T-helper 2 cell (primary cell): ENCODE results near the gene PASK.
A peak's percentile ranks its signal among the peaks of the same experiment; 100 is the strongest.

Experiments used
- DNase-seq, 5 experiments: peaks; one replicate each; pipeline versions ENCODE4 v3.0.0 to v3.0.0-alpha.2; 2012 to 2022

PASK gene

DNA sequence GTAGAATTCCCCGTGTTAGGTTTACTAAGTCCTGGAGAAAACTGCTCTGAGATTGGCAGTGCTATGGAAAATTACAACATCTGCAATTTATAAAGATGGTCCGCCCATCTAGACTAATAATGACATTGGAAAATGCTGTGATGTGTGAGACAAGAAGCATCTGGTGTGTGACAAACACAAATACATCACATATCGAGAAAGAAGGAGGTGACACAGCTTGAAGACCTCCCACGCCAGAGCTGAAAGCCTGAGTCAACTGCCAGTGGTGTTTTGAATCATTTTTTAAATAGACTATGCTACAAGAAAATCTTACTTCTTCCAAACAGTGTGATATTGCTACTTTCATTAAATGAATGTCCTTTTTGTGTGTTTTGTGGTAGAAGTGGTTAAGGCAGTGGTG is 30.6 kb upstream of the PASK start:
- peak in 1 of 5 experiments; percentile 66 for DNase-seq

DNA sequence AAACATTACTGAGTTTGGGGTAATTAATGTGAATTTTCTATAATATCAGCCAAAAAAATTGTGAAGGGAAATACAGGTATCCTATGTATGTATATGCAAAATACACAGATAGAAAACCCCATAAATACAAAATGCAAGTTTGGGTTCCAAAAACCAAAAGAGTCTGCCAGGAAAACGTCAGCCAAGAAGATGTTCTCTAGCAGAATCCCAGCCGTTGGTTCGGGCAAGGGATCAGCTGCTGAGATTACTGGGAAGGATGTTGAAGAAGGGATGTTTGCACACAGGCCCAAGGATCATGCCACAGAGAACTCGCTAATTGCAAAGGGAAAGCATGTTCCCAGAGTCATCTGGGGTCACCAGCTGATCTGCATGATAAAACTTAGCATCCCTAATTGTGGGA is 29.7 kb upstream of the PASK start:
- DNase-seq = no peak

DNA sequence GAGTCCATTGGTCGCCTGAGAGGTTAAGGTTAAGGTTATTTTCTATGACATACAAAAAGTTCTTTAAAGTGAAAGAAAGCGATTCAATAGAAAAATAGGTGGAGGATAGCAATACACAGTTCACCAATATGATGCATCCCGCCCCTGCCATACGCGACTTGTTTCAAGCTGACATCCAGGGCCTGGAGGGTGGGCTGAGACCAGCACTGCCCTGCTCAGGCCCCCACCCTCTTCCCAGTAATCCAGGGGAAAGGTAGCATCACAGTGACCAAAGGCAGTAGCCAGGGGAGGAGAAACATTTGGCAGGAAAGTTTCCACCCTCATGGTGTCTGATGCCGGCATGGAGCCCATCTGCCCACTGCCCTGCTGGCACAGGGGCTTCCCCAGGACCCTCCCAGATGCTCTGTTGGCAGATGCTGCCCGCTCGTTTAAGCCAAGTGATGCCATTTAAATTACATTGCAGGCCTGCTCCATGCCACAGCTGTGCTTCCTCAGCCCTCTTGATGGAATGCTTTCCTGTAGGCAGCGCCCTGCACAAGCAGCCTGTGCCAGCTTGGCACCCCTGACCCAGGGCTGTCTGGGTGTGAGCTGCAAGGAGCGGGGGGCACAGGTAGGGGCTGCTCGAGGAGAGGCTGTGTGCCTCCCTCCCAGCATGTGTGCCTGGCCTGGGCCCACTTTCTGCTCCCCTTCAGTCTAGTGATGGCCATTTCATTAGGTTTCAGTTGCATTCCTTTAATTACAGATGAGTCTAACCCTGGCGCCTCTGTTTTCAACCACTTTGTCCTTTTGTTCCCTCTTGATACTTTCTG is 28.5 kb upstream of the PASK start:
- no peak for DNase-seq

DNA sequence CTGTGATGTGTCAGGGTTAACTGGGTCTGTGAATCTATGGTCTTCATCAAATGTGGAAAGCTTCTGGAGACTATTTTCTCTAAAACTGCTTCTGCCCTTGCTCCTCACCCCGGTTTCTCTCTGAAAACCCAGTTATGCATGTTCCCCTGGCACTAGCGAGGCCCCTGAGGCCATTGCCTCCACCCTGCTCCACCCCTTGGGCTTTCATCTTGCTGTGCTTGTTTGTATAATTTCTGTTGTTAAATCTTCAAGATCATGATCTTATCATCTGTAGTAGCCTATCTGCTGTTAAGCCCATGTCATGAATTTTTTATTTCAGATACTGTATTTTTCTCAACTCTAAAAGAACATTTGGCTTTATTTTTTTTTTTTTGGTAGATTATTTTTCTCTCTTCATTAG is 24.3 kb upstream of the PASK start:
- DNase-seq = no peak

DNA sequence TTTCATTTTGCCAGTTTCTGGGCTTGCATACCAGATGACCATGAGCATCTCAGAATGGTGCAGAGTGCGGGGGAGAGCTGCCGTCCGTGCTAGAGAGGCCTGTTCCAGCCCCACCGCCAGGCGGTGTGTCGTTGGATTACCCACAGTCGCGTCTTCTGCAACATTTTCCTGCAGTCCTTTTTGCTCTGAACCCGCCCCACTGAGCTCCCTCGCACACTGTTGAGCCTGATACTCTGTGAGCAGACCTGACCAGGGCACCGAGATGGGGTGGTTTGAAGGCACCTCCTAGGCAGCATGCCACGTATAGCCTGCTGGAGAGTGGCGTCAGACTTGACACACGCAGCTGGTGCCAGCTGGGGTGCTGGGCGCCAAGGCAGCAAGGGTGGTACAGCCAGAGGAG is 19.1 kb upstream of the PASK start:
- DNase-seq = no peak

DNA sequence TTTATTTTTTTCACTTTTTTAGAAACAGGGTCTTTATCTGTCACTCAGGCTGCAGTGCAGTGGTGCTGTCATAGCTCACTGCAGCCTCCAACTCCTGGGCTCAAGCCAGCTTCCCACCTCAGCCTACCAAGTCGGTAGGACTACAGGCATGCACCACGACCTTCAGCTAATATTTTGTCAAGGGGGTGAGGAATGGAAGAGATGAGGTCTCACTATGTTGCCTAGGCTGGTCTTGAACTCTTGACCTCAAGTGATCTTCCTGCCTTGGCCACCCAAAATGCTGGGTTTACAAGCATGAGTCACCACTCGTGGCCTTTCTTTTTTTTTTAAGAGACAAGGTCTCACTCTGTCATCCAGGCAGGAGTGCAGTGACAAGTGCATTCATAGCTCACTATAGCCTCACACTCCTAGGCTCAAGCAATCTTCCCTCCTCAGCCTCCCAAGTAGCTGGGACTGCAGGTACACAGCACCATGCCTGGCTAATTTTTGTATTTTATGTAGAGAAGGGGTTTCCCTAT is 14.4 kb upstream of the PASK start:
- DNase-seq = no peak

DNA sequence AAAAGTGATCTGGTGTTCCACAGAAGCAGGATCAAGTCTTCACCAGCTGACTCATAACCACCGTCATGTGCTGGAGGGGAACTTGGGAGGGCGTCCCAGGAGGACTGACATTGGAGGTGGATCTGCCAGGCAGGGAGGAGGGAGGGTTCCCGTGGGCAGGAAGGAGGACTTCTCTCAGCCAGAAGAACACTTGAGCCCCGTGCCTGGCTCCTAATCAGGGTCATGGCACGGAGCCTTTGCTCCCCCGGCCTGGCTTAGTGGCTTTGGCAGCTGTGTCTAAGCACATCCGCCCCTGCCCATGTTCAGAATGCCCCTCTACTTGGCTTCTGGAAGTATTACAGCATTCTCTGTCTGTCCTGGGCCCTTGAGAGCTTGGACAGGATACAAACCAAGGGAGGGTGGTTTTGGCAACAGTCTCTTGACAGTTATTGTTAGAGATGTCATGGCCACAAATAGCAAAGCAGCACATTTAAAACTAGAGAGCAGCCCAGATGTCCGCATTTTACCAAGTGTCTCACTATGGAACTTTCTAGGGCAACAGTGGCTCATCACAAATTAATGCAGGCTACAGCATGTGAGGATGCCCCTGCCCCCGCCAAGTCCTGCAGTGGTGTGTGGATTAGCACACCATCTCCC is 12.5 kb upstream of the PASK start:
- no peak for DNase-seq

DNA sequence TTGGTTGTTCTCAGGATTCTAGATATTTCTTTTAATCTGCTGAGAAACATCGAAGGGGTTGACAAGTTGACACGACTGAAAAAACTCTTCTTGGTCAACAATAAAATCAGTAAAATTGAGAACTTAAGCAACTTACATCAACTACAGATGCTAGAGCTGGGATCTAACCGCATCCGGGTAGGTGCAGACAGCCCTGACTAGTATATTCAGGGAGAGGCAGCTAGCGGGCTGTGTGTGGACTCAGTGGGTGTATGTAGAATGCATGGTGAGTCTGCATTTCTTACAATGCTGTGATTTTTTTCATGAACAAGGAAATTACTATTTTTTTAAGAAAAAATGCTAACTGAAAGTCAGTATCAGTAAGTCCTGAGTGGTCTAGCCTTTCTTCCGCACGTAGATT is 11.0 kb upstream of the PASK start:
- DNase-seq = no peak

DNA sequence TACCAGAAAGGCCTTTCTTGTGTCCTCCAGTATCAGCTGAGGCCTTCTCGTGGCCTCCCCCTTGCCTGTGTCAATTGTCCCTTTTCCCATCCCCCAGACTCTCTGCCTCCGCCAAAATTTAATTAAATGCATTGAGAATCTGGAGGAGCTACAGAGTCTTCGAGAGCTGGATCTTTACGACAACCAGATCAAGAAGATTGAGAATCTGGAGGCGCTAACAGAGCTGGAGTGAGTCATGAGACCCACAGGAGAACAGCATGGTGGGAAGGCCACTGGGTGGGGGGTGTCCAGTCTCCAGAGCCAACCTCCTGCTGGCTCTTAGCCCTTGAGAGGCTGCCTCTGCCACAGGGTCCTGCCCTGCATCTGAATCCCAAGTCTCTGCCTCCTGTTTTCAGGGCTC is 9.8 kb upstream of the PASK start:
- DNase-seq = no peak

DNA sequence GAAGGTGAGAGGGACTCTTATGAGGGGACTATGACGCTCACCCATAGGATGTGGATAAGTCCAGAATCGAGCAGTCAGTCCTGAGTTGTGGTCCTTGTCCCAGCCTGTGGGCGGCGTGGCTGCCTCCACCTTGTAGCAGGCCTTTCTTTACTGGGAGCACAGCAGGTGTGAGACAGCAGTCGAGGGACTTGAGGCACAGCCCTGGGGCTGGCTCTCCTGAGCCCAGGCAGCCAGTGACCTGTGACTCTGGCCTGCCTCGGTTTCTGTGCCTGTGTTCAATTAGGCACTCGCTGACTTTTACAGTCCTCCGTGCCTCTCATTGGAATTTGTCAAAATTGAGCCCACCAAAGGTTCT is 9.3 kb upstream of the PASK start:
- no peak for DNase-seq

DNA sequence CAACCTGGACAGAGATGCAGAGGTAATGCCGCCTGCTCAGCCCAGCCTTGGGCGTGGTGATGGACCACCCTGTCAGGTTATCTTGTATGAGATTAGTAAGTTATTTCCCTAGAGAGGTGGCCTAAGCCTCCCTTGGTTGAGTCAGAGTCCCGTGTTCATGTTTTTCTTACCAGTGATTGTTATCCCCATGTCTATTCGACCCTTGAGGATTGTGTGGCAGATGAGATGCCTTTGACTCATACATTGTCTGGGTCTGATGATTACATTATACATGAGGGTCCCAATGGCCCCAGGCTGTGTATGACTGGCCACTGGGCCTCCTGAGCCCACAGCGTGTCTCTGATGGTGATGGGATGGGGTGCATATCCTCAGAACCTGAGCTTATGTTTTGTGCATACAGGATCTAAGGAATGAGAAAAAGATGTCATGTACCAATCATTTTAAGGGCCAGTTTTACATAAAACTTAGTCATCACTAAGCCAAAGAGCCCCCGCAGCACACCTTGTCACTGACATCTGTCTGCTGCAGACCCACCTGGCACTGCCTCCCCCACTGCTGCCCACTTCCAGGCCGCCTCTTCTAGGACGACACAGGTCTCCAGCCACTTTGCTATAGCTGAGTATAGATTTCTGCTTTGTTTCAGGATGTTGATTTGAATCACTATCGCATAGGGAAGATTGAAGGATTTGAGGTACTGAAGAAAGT is 8.7 kb upstream of the PASK start:
- no peak for DNase-seq

DNA sequence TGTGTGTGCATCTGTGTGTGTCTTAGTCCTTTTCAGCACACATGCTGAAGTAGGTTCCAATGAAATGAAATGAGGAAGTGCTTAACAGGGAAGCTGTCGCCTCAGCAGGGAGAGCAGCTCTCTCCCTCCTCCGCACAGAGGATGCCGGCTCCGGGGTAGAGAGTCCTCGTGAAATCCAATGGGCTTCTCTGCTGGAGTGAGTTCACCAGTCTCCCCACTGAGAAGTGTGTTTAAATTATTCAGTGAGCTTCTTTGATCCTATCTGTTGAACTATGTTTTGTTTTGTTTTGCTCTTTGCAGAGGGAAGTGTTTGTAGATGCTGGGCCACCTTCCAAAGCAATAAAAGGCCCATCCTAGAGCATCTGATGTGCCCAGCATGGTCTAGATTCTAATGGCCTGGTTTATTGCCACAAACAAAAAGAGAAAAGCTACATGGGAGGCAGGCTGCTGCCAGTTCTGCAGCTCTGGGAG is 7.7 kb upstream of the PASK start:
- DNase-seq = no peak

DNA sequence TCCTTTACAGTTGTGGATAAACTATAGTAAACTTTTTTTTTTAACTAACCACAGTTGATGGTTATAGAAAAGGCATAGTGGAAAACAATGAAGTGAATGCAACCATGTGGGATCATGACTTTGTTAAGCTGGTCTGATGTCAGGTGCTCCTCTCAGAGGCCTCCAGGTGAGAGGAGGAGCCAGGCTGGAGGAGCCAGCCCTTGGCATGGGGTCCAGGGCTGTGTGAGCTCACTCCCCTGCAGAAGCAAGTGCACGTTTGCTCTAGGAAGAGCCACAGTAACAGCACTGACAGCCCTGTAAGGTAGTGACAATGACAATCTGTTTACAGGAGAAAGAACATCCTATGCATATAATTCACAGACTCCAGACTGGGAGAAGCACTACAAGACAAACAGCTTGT is 6.7 kb upstream of the PASK start:
- no peak for DNase-seq

DNA sequence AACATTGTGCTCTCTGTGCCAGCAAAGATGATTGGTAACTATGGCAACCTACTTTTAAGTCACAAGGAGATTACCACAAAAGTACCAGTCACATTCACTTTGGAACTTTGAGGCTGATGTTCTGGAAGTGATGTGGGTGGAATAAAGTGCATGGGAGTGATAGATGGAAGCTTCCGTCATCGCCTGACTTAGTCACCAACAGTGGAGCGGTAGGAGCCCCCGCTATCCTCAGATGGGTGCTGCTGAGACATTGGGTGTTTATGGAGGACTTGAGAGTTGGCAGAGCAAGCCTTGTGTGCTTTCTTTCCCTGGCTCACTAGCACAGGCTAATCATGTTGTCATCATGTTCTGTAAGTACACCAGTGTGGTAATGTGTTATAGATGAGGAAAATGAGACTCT is 5.6 kb upstream of the PASK start:
- DNase-seq = no peak

DNA sequence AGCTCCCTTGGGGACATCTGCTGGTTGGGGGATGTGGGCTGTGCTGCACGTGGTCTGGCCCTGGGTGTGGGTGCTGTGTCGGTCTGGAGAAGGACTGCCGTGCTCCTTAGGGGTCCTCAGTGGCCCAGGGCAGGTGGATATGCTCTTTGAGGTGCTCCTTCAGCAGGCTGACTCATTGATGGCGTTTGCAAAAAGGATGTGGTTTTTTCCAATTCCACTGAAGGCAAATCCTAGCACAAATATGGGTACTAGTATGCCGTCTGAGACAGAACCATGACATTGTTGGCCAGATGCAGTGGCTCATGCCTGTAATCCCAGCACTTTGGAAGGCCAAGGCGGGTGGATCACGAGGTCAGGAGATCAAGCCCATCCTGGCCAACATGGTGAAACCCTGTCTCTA is 4.3 kb upstream of the PASK start:
- peak in 1 of 5 experiments; percentile 51 for DNase-seq

DNA sequence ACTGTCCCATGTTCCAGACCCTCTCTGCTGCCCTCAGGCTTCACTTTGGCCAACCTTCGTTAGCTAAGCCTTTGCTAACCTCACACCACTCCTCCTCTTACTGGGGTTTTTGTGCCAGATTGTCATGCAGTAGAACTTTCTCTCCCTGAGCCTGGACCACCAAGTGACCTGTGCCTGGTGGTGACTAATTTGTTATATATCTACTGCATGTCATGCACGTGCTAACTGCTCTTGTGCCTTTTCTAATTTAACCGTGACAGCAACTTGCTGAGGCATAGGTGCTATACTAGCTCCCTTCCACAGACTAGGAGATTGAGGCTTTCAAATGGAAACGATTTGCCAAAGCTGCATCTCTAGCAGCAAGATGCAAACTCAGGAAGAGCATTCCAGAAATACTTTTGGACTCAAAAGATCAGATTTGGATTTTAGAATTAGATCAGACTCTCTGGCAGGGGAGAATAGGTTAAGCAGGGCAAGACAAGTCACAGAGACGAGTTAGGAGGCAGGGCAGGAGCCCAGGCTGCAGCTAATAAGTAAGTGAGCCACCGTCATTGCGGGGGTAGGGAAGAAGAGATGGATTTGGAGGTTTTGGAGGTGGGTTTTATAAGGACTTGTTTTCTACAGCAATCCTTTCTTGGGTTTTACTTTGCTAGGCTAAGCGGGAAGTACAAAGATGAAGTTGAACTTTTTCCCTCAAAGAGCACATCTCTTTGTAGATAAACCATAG is 2.8 kb upstream of the PASK start:
- DNase-seq = no peak

DNA sequence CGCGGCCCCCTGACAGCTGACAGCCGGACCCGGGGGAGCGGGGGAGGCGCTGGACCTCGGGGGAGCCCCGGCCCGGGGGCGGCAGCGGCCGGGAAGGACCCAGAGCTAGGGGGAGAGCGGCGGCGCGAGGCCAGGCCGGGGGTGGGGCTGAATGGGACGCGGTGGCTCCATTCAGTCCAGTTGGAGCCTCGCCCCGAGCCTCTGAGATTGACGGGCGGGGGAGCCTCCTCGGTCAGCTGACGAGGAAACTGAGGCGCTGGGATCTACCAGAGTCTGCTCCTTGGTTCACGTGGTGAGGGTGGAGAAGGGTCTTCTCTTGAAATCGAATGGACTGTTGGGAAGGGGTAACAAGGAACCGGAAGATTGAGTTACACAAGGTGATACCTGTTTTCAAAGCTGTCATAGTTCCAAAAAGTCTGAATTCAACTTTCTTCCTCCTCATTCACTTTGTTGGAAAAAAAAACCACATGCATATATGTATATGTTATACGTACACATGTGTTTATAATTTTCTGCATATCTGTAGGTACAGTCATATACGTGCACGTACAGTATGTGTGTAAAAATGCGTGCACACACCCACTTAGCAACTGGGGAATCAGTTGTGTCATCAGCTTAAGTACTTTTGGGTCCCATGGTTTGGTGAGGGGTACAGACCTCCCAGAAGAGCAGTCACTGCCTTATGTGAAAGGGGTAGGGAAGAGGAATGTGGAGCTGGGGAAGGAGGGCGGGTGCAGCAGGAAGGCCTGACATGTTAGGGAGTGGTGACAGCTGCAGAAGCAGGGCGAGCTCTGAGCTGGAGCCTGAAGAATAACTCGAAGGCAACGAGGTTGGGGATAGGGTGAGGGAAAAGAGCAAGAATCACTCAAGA is 1.6 kb upstream of the PASK start:
- DNase-seq = no peak

DNA sequence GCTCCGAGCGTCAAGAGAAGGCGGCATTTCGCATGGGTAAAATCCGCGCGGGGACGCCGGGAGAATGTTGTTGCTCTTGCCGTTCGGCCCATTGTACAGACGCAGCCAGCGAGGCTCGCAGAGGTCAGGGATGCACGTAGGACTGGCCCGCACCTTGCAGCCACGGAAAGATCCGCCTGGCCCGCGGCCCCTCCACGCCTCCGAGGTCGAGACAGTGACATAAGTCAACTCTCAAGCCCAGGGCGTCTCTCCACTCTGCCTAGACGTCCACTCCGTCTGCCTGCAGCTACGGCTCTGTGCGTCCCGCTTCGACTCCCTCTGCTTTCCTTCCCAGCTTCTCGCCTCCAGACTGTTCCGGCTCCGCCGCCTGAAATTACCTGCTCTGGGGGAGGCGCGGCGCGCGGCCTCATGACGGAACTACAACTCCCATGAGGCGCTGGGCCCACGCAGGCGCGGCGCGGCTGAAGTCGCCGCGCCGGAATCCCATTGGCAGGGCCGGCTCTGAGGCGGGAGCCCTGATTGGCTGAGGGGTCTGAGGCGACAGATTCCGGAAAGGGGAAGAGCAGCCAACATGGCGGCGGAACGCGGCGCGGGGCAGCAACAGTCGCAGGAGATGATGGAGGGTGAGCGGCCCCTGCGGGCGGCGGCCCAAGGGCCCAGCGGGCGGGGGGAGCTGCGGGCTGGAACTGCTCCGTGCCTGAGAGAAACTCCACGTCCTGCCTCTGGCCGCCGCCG is 820 bp upstream of the PASK start, which contains the start of gene PPP1R7:
Gene PPP1R7, plus strand, starts transcription at position 543 of the 735 bp plus-strand sequence. Its CDS starts 29 bp downstream, at position 572.
- DNase-seq = peak; percentile 88 to 97 (median 92)

DNA sequence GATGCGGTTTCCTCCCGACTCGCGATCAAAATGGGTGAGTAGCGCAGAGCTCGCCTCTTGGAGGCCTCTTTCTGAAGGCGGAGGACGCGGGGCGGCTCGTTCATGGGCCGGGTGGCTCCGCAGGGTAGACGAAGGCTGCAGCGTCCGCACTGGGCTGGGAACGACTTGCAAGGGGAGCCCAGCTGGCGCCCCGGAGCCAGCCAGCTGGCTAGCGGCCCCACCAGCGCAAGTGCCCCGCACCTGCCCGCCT is 328 bp upstream of the PASK start:
- DNase-seq = no peak

DNA sequence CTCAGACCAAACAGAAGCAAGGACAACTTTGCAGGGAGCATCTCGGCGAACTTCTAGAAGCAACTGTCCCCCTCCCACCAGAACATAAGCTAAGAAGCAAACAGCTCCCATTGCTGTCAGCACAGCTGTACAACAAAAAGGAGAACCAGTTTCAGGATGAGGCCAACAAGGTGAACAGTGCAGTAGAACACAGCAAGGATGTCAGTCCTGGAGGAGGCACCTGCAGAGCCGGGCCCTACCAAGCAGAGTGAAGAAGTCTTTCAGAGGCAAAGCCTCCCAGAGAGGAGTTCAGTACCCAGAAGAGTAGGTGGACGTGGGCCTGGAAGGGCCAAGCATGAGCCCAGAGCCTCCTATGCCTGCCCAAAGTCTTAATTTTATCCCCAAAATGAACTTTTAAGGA is 1.0 kb downstream of the PASK start:
- no peak for DNase-seq

DNA sequence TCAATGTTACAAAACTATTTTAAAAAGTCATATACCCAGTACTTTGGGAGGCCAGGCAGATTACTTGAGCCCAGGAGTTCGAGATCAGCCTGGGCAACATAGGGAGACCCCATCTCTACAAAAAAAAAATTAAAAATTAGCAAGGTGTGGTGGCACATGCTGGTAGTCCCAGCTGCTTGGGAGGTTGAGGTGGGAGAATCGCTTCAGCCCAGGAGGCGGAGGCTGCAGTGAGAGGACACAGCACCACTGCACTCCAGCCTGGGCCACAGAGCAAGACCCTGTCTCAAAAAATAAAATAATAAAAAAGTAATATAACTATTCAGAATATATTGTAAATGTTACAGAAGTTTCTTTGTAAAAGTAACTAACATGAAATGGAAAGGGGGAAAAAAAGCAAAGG is 1.9 kb downstream of the PASK start:
- DNase-seq = no peak

DNA sequence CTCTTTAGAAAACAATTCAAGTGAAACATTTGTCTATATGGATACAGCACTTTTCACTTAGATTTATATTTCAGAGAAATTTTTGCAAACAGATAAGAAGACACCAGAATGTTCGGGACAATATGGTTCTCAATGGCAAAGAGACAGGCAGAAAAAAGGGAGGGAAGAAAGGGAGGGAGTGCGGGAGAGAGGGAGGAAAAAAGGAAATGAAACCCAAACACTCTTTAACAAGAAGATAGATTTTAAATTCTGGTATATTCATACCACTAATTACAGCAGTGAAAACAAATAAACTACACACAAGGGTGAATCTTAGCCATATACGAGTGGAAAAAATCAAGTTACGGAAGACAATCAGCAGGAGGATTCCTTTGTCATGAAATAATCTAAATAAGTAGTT is 3.0 kb downstream of the PASK start:
- DNase-seq = no peak
